Loucy (cell line): Measurements from ENCODE around the gene MED10.

Experiments
- CTCF ChIP-seq: fragments of 200-600 bp; sonication (generic); conservative IDR thresholded peaks from 2 replicates; pipeline ENCODE4 v1.5.1; 2014; ENCODE audit warnings: mild to moderate bottlenecking, antibody characterized with exemption, low read length
- EZH2phosphoT487 ChIP-seq: fragments of 200-600 bp; IDR thresholded peaks from 2 replicates; pipeline ENCODE4 v1.6.1; 2018; ENCODE audit warnings: antibody characterized with exemption, mild to moderate bottlenecking, moderate library complexity, borderline replicate concordance

- TF ChIP-seq CTCF (no peak), EZH2phosphoT487 (no peak)
Observed at GRCh38 chr5:6344593-6344989, 33.8 kb downstream of the MED10 start.
